ENCODE results near the gene TNFAIP3. TPM values are rescaled to one million over a fixed set of nuclear protein-coding genes. Genes with fewer than 3 reads are reported as not detected.

The TNFAIP3 gene
- total RNA-seq, 1 donor from 2014 or later = 1.8 TPM

DNA sequence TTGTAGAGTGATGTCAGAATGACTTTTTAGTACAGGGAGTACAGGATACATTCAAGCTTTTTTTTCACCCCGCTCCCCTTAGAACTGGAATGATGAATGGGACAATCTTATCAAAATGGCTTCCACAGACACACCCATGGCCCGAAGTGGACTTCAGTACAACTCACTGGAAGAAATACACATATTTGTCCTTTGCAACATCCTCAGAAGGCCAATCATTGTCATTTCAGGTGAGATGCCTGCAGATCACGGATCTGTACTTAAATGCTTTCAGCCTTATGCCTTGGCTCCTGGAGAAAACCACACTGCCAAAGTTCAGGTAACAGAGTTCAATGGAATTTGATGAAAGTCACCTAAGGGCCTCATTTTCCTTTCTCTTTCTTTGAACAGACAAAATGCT, 8.5 kb downstream of the TNFAIP3 start:
- no peak for DNase-seq (ENCODE audit: low spot score)
- no peak overlapping the region for H3K4me3 ChIP-seq
- Mint-ChIP-seq H3K27me3 (ENCODE audit: insufficient read depth, low read depth) (peaks cover 6% of the 10 kb centered on the region), H3K9me3 (no peaks in the 10 kb centered on the region), H3K27ac (no peak overlapping the region), H3K4me1 (peaks cover 25% of the 10 kb centered on the region), H3K4me3 (no peak overlapping the region), H3K36me3 (peaks cover 10% of the 10 kb centered on the region)
- peaks cover 7% of the 10 kb centered on the region for H4K20me1 ChIP-seq (ENCODE audit: low read depth)
- no peak for TF ChIP-seq CTCF (IDR thresholded peaks at IDR 0.05)
- H3K9me3 ChIP-seq (ENCODE audit: low read depth) = no peaks in the 10 kb centered on the region
- H3K9ac ChIP-seq = no peak overlapping the region
- no peaks in the 10 kb centered on the region for H3K27me3 ChIP-seq
- H3K27ac ChIP-seq = no peak overlapping the region
- no peak overlapping the region for H2AFZ ChIP-seq (replicated peaks)
- peaks cover 17% of the 10 kb centered on the region for H3F3A ChIP-seq (ENCODE audit: low read depth)
- H3K4me2 ChIP-seq = no peak overlapping the region
- peaks cover 5% of the 10 kb centered on the region for H3K36me3 ChIP-seq
- no peaks in the 10 kb centered on the region for H3K79me2 ChIP-seq (ENCODE audit: low read depth)
- peaks cover 45% of the 10 kb centered on the region for H3K4me1 ChIP-seq

- peaks cover 5% of the 10 kb centered on the region for H3K36me3 ChIP-seq
- peaks cover 36% of the 10 kb centered on the region for H3K4me1 ChIP-seq
- H3K9ac ChIP-seq = no peak overlapping the region
- no peaks in the 10 kb centered on the region for H3K27me3 ChIP-seq
- H2AFZ ChIP-seq (replicated peaks) = no peak overlapping the region
- Mint-ChIP-seq H3K27ac (no peak overlapping the region), H3K27me3 (ENCODE audit: insufficient read depth, low read depth) (peaks cover 6% of the 10 kb centered on the region), H3K9me3 (no peaks in the 10 kb centered on the region), H3K36me3 (peaks cover 10% of the 10 kb centered on the region), H3K4me1 (peaks cover 17% of the 10 kb centered on the region), H3K4me3 (no peak overlapping the region)
- TF ChIP-seq CTCF (IDR thresholded peaks at IDR 0.05) (no peak), EZH2phosphoT487 (IDR thresholded peaks at IDR 0.05) (no peak), EZH2 (IDR thresholded peaks at IDR 0.05) (no peak)
- H4K20me1 ChIP-seq (ENCODE audit: low read depth) = peaks cover 6% of the 10 kb centered on the region
- no peak overlapping the region for H3K27ac ChIP-seq
- peaks cover 8% of the 10 kb centered on the region for H3F3A ChIP-seq (ENCODE audit: low read depth)
- DNase-seq (ENCODE audit: low spot score) = no peak
- H3K4me3 ChIP-seq = no peak overlapping the region
- no peaks in the 10 kb centered on the region for H3K9me3 ChIP-seq (ENCODE audit: low read depth)
- no peak overlapping the region for H3K4me2 ChIP-seq
- no peaks in the 10 kb centered on the region for H3K79me2 ChIP-seq (ENCODE audit: low read depth)
Measured at GRCh38 chr6:137876547-137876946, 9.5 kb downstream of the TNFAIP3 start.

GRCh38 chr6:137877113-137877512, 10.1 kb downstream of the TNFAIP3 start:
- peaks cover 30% of the 10 kb centered on the region for H3K4me1 ChIP-seq
- H4K20me1 ChIP-seq (ENCODE audit: low read depth) = peaks cover 6% of the 10 kb centered on the region
- H3K4me3 Mint-ChIP-seq = no peak overlapping the region
- H2AFZ ChIP-seq (replicated peaks) = no peak overlapping the region
- H3K79me2 ChIP-seq (ENCODE audit: low read depth) = no peaks in the 10 kb centered on the region
- no peaks in the 10 kb centered on the region for H3K27me3 ChIP-seq
- TF ChIP-seq EZH2phosphoT487 (IDR thresholded peaks at IDR 0.05) (no peak), EZH2 (IDR thresholded peaks at IDR 0.05) (no peak), CTCF (IDR thresholded peaks at IDR 0.05) (no peak)
- H3K36me3 ChIP-seq = peaks cover 5% of the 10 kb centered on the region
- H3K4me3 ChIP-seq = no peak overlapping the region
- H3K4me2 ChIP-seq = no peak overlapping the region
- peaks cover 6% of the 10 kb centered on the region for H3K27me3 Mint-ChIP-seq (ENCODE audit: insufficient read depth, low read depth)
- no peak overlapping the region for H3K27ac Mint-ChIP-seq
- no peak overlapping the region for H3K9ac ChIP-seq
- H3K27ac ChIP-seq = no peak overlapping the region
- H3F3A ChIP-seq (ENCODE audit: low read depth) = peaks cover 2% of the 10 kb centered on the region
- H3K9me3 Mint-ChIP-seq = no peaks in the 10 kb centered on the region
- H3K9me3 ChIP-seq (ENCODE audit: low read depth) = no peaks in the 10 kb centered on the region
- no peak for DNase-seq (ENCODE audit: low spot score)
- H3K4me1 Mint-ChIP-seq = peaks cover 17% of the 10 kb centered on the region
- peaks cover 10% of the 10 kb centered on the region for H3K36me3 Mint-ChIP-seq
